NOMO-1 treated with DMSO at 0.1 percent for 48 hours (cell line): ENCODE data around the gene C17orf107.
"Not testable (repeated sequence)": the region's sequence is repeated elsewhere in the genome, so short reads cannot be mapped to it uniquely, and the experiment has no call there.

Experiments
- DNase-seq: peaks from one replicate; lab custom pipeline; 2025; ENCODE audit not compliant: unreplicated experiment; lab: John Stamatoyannopoulos, UW

The C17orf107 gene

GRCh38 chr17:4900231-4901107 is 1.1 kb downstream of the C17orf107 start:
- no peak for DNase-seq

GRCh38 chr17:4901108-4901647 is 1.8 kb downstream of the C17orf107 start:
- no peak for DNase-seq

DNA sequence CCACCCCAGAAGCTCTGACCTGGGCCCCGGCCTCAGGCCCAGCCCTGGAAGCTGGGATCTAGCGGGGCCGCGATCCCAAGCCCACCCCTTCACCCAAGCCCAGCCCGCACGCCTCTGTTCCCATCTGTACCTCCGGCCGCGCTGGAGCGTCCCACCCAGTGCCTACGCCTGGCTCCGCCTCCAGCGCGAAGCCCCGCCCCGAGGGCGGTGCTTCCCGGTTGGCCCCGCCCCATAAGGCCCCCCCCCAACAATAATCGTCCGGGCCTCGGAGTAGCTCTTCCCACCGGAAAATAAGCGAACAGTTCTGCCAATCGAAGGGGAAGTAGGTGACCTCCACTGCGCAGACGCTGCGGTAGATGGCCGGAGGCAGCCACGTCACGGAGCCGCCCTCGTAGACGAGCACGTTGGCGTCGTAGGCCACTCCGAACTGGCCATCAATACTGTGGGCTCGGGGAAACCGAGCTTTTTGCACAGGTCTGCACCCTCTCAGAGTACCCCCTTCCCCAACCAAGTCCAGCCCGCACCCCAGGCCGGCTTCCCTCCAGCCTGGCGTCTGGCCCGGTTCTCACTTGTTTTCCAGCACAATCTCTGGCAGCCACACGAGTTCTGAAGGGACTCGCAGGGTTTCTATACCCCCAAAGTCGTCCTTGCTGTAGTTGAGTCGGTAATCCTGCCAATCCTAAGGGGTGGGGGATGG is 2.5 kb downstream of the C17orf107 start:
- DNase-seq, result no peak

DNA sequence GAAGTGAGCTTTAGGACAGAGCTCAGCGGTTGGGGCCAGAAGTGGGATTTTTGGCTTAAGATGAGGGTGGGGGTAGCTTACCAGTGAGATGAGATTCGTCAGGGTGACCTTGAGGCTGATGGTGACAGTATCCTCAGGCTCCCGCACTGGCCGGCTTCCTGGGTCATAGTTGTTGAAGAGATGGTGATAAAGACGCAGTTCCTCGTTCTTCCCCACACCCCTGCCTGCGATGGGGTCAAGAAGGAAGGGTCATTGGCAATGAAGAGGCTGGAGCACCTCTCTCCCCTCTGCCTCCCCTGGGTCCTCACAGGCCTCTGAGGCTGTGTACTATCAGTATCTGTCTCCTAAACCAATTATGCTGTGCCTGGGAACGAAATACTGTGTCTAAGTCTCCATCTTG is 3.2 kb downstream of the C17orf107 start:
- no peak for DNase-seq

- peak; percentile 48 for DNase-seq
Measured at GRCh38 chr17:4903051-4903818, 3.9 kb downstream of the C17orf107 start, which contains the start of gene CHRNE. TSS of gene CHRNE (minus strand) at chr17:4903098. CDS start at chr17:4903063, 35 bp downstream.

DNA sequence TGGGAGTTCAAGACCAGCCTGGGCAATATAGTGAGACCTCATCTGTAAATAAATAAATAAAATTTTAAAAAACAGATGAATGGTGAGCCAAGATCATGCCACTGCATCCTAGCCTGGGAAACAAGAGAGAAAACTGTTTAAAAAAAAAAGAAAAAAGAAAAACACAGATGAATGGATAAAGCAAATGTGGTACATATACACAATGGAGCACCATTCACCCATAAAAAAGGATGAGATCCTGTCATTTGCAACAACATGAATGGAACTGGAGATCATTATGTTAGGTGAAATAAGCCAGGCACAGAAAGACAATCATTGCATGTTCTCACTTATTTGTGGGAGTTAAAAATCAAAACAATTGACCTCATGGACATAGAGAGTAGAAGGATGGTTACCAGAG is 7.3 kb downstream of the C17orf107 start:
- DNase-seq, result not testable (repeated sequence)

GRCh38 chr17:4908301-4908700 is 9.0 kb downstream of the C17orf107 start:
- no peak for DNase-seq

DNA sequence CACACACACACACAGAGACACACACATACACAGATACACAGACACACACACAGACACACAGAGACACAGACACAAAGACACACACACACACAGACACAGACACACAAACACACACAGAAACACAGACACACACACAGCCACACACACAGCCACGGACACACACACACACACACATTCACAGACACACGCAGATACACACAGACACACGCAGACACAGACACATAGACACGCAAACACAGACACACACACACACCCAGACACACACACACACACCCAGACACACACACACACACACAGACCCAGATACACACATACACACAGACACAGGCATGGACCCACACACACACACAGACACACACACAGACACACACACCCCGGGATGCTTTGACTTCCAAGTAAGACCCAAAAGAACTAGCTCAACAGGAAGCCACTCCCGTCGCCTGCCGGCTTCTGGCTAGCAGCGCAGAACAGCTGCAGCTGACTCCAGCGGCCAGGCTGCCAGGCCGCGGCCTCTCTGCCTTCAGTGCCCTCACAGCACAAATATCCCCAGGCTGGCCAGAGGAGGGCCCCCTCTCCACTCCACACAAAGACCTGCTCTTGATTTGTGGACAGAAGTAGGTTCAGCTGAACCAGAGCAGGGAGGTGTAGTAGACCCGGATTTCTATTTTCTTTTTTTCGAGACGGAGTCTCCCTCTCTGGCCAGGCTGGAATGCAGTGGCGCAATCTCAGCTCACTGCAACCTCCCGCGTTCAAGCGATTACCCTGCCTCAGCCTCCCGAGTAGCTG is 9.6 kb downstream of the C17orf107 start:
- DNase-seq, result peak; percentile 89

- no peak for DNase-seq
Measured at GRCh38 chr17:4913994-4914393, 14.7 kb downstream of the C17orf107 start.

DNA sequence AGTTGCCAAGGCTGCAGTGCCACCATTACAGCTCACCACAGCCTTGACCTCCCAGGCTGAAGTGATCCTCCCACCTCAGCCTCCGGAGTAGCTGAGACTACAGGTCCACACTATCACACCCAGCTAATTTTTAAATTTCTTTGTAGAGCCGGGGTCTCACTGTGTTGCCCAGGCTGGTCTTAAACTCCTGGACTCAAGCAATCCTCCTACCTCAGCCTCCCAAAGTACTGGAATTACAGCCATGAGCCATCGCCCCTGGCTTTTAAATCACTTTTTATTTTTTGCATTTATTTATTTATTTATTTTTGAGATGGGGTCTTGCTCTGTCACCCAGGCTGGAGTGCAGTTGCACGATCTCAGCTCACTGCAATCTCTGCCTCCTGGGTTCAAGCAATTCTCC is 15.2 kb downstream of the C17orf107 start:
- DNase-seq, result not testable (repeated sequence)

GRCh38 chr17:4919511-4920047 is 20.2 kb downstream of the C17orf107 start:
- no peak for DNase-seq

DNA sequence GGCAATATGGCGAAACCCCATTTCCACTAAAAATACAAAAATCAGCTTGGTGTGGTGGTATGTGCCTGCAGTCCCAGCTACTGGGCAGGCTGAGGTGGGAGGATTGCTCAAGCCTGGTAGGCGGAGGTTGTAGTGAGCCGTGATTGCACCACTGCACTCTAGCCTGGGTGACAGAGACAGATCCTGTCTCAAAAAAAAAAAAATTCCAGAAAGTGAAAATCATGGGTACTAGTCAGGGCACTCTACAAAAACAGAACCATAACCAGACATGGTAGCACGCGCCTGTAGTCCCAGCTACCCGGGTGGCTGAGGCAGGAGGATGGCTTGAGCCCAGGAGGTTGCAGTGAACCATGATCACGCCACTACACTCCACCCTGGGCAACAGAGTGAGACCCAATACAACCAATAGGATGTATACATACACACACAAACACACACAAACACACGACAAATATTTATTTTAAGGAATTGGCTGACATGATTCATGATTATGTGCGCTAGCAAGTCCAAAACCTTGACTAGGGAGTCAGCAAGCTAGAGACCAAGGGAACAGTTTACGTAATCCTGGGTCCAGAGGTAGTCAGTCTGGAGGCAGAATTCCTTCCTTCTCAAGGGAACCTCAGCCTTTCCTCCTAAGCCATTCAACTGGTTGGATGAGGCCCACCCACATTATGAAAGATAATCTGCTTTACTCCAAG is 21.2 kb downstream of the C17orf107 start:
- peak; percentile 78 for DNase-seq

- DNase-seq, result no peak
Measured at GRCh38 chr17:4921320-4921719, 22.0 kb downstream of the C17orf107 start.

GRCh38 chr17:4926577-4927335 is 27.4 kb downstream of the C17orf107 start:
- not testable (repeated sequence) for DNase-seq

GRCh38 chr17:4928881-4929280 is 29.5 kb downstream of the C17orf107 start:
- DNase-seq, result no peak

GRCh38 chr17:4931963-4932362 is 32.6 kb downstream of the C17orf107 start, which contains the start of gene GP1BA:
TSS of gene GP1BA (plus strand) at chr17:4932277. CDS start at chr17:4932605, 328 bp downstream.
- no peak for DNase-seq

DNA sequence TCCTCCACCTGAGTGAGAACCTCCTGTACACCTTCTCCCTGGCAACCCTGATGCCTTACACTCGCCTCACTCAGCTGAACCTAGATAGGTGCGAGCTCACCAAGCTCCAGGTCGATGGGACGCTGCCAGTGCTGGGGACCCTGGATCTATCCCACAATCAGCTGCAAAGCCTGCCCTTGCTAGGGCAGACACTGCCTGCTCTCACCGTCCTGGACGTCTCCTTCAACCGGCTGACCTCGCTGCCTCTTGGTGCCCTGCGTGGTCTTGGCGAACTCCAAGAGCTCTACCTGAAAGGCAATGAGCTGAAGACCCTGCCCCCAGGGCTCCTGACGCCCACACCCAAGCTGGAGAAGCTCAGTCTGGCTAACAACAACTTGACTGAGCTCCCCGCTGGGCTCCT is 33.4 kb downstream of the C17orf107 start:
- no peak for DNase-seq

DNA sequence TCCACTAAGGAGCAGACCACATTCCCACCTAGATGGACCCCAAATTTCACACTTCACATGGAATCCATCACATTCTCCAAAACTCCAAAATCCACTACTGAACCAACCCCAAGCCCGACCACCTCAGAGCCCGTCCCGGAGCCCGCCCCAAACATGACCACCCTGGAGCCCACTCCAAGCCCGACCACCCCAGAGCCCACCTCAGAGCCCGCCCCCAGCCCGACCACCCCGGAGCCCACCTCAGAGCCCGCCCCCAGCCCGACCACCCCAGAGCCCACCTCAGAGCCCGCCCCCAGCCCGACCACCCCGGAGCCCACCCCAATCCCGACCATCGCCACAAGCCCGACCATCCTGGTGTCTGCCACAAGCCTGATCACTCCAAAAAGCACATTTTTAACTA is 34.3 kb downstream of the C17orf107 start:
- no peak for DNase-seq
